K562 (cell line): Measurements from ENCODE around the gene PI4KA. TPM values are rescaled to one million over a fixed set of nuclear protein-coding genes. Genes with fewer than 3 reads are reported as not detected.

Experiments used
- ATF1 ChIP-seq, 2 experiments: fragments of 450-650 bp in 1 of 2; IDR thresholded peaks; 2 replicates each; pipeline ENCODE4 v1.6.1; 2016; ENCODE audit warnings: missing compliant biosample characterization in 1 of 2, missing genetic modification characterization in 1 of 2
- DACH1 ChIP-seq: fragments of 450-650 bp; IDR thresholded peaks from 2 replicates; pipeline ENCODE4 v1.6.1; 2018; ENCODE audit not compliant: partially characterized antibody
- FOXA1 ChIP-seq: fragments of 450-650 bp; IDR thresholded peaks from 2 replicates; pipeline ENCODE4 v1.6.1; 2016; ENCODE audit warnings: mild to moderate bottlenecking, borderline replicate concordance
- HDAC1 ChIP-seq, 2 experiments: fragments of 450-650 bp; IDR thresholded peaks; 2 replicates each; pipeline ENCODE4 v1.6.1; 2016 to 2017; ENCODE audit warnings: inconsistent platforms in 1 of 2, mild to moderate bottlenecking in 1 of 2, moderate library complexity in 1 of 2
- IFI16 ChIP-seq: fragments of 250-450 bp; sonication (Bioruptor Pico); IDR thresholded peaks from 2 replicates; pipeline ENCODE4 v2.1.2; 2022; ENCODE audit warnings: mild to moderate bottlenecking, inconsistent platforms
- LCOR ChIP-seq: sonication (generic); formaldehyde crosslinking; IDR thresholded peaks from 2 replicates; pipeline ENCODE4 v1.8.0; 2022; ENCODE audit warnings: mild to moderate bottlenecking, missing genetic modification reagents
- POLR2G ChIP-seq: fragments of 200-400 bp; formaldehyde crosslinking; IDR thresholded peaks from 2 replicates; pipeline ENCODE4 v1.6.1; 2017; ENCODE audit warnings: low read depth, mild to moderate bottlenecking, antibody characterized with exemption, low read length, moderate library complexity
- RBM22 ChIP-seq: fragments of 200-400 bp; formaldehyde crosslinking; IDR thresholded peaks from 2 replicates; pipeline ENCODE4 v1.6.1; 2018; ENCODE audit warnings: low read length, low read depth; ENCODE audit not compliant: poor library complexity, severe bottlenecking
- SAFB ChIP-seq: fragments of 200-400 bp; formaldehyde crosslinking; IDR thresholded peaks from 2 replicates; pipeline ENCODE4 v1.6.1; 2017; ENCODE audit warnings: low read depth, low read length, borderline replicate concordance
- SMAD3 ChIP-seq: fragments of 450-650 bp; formaldehyde crosslinking; conservative IDR thresholded peaks from 2 replicates; pipeline ENCODE4 v1.4.0; 2020; ENCODE audit warnings: mild to moderate bottlenecking
- SNRNP70 ChIP-seq: fragments of 200-400 bp; formaldehyde crosslinking; optimal IDR thresholded peaks from 2 replicates; pipeline ENCODE3; 2017; ENCODE audit warnings: low read depth, low read length
- SRSF9 ChIP-seq: fragments of 200-400 bp; formaldehyde crosslinking; IDR thresholded peaks from 2 replicates; pipeline ENCODE4 v1.6.1; 2017; ENCODE audit warnings: low read depth, low read length, borderline replicate concordance
- ZC3H8 ChIP-seq: fragments of 450-650 bp; IDR thresholded peaks from 2 replicates; pipeline ENCODE4 v1.6.1; 2017
- ZNF174 ChIP-seq: fragments of 250-450 bp; sonication (Bioruptor Pico); IDR thresholded peaks from 2 replicates; pipeline ENCODE4 v1.4.0; 2020; ENCODE audit warnings: mild to moderate bottlenecking
- ZNF384 ChIP-seq: IDR thresholded peaks from 2 replicates; pipeline ENCODE4 v1.6.1; 2012; ENCODE audit warnings: low read depth, low read length, improper control_type of control experiment
- ZNF431 ChIP-seq: sonication (generic); formaldehyde crosslinking; IDR thresholded peaks from 2 replicates; pipeline ENCODE4 v1.8.0; 2022; ENCODE audit warnings: mild to moderate bottlenecking, missing genetic modification reagents
- ZNF77 ChIP-seq: fragments of 250-450 bp; sonication (Bioruptor Pico); IDR thresholded peaks from 2 replicates; pipeline ENCODE4 v1.5.0; 2020
- polyA plus RNA-seq, 8 experiments: library from polyadenylated mRNA; depleted of rRNA in 4 of 8; stranded (reverse) in 5 of 8; unstranded in 3 of 8; fragments of >200 nt; fragmentation: Nextera tagmentation in 2 of 8; fragmentation: Illumina TruSeq in 1 of 8; extraction: Ambion mirVana in 2 of 8; extraction: Trizol in 1 of 8; gene quantifications; 2 replicates each; pipeline versions ENCODE4 v1.2.1 to v1.2.3, GENCODE V29; 2011 to 2014; ENCODE audit warnings: inconsistent platforms in 1 of 8, missing spikeins in 1 of 8
- total RNA-seq, 7 experiments: library from RNA; depleted of rRNA in 6 of 7; stranded (reverse); fragments of >200 nt in 6 of 7; fragmentation: Illumina TruSeq in 2 of 7; extraction: Trizol in 2 of 7; gene quantifications; 2 replicates each; pipeline versions ENCODE4 v1.2.1 to v1.2.3, GENCODE V29; 2011 to 2021; ENCODE audit warnings: low replicate concordance in 1 of 7
- TF ChIP-seq, protein P1 (sequence below): fragments of 250-450 bp; sonication (Bioruptor Pico); IDR thresholded peaks from 2 replicates; pipeline ENCODE4 v1.5.0; 2021; ENCODE audit warnings: mild to moderate bottlenecking, borderline replicate concordance
- TF ChIP-seq, protein P2 (sequence below): sonication (generic); formaldehyde crosslinking; IDR thresholded peaks from 2 replicates; pipeline ENCODE4 v1.8.0; 2022; ENCODE audit warnings: mild to moderate bottlenecking, low read depth, missing genetic modification reagents
- TF ChIP-seq, protein P3 (sequence below): sonication (generic); formaldehyde crosslinking; IDR thresholded peaks from 2 replicates; pipeline ENCODE4 v1.8.0; 2022; ENCODE audit warnings: missing genetic modification reagents, mild to moderate bottlenecking, borderline replicate concordance
- TF ChIP-seq, protein P4 (sequence below), 3 experiments: IDR thresholded peaks in 2 of 3; conservative IDR thresholded peaks in 1 of 3; 2 replicates each; pipeline ENCODE4 v1.5.1; 2011 to 2012; ENCODE audit warnings: low read length in 3 of 3, mild to moderate bottlenecking in 3 of 3, control low read depth in 2 of 3, improper control_type of control experiment in 1 of 3, inconsistent platforms in 1 of 3, low read depth in 1 of 3, mixed read lengths in 1 of 3, moderate library complexity in 1 of 3; ENCODE audit not compliant: insufficient read depth in 2 of 3
- TF ChIP-seq, protein P5 (sequence below): fragments of 450-650 bp; formaldehyde crosslinking; IDR thresholded peaks from 2 replicates; pipeline ENCODE4 v1.4.0; 2022; ENCODE audit warnings: missing genetic modification characterization

PI4KA gene
- total and polyA plus RNA-seq, 9 of the 15 experiments (the other 6 are each of a cell fraction or from before 2014, with no cell fraction given), result 7.3 to 187 (median 84.7) TPM

DNA sequence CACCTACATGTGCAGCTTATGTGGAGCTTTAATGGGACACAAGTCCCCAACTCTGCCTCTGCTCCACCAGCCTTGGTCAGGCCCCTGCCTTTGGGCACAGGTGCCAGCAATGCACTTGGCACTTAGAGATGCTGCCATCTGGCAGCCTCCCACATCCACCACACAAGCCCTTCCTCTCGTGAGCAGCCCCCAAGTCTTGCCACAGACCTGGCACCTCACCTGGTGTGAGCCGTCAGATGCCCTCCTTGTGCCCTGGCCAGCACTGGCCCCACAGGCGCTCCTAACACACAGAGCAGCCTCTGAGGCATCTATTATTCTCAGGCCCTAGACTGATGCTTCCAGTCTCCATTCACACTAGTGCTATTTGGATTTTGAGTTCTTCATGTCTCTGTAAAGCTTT, 109.2 kb downstream of the PI4KA start (continued):
- TF ChIP-seq, protein P1, sequence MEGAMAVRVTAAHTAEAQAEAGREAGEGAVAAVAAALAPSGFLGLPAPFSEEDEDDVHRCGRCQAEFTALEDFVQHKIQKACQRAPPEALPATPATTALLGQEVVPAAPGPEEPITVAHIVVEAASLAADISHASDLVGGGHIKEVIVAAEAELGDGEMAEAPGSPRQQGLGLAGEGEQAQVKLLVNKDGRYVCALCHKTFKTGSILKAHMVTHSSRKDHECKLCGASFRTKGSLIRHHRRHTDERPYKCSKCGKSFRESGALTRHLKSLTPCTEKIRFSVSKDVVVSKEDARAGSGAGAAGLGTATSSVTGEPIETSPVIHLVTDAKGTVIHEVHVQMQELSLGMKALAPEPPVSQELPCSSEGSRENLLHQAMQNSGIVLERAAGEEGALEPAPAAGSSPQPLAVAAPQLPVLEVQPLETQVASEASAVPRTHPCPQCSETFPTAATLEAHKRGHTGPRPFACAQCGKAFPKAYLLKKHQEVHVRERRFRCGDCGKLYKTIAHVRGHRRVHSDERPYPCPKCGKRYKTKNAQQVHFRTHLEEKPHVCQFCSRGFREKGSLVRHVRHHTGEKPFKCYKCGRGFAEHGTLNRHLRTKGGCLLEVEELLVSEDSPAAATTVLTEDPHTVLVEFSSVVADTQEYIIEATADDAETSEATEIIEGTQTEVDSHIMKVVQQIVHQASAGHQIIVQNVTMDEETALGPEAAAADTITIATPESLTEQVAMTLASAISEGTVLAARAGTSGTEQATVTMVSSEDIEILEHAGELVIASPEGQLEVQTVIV (CRISPR knock-in tag), result no peak
- no peak for TF ChIP-seq LCOR (CRISPR knock-in tag)
- TF ChIP-seq, protein P2, sequence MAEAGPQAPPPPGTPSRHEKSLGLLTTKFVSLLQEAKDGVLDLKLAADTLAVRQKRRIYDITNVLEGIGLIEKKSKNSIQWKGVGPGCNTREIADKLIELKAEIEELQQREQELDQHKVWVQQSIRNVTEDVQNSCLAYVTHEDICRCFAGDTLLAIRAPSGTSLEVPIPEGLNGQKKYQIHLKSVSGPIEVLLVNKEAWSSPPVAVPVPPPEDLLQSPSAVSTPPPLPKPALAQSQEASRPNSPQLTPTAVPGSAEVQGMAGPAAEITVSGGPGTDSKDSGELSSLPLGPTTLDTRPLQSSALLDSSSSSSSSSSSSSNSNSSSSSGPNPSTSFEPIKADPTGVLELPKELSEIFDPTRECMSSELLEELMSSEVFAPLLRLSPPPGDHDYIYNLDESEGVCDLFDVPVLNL (CRISPR knock-in tag), result peak; percentile 46; the same call in 1 of the 2 replicates
- TF ChIP-seq ZNF384, result no peak
- TF ChIP-seq RBM22, result no peak
- no peak for TF ChIP-seq ATF1 (CRISPR knock-in tag; IDR thresholded peaks at IDR 0.05)
- TF ChIP-seq ATF1 (tag; IDR thresholded peaks at IDR 0.05), result no peak
- TF ChIP-seq HDAC1 (IDR thresholded peaks at IDR 0.05), result no peak
- TF ChIP-seq, protein P3, sequence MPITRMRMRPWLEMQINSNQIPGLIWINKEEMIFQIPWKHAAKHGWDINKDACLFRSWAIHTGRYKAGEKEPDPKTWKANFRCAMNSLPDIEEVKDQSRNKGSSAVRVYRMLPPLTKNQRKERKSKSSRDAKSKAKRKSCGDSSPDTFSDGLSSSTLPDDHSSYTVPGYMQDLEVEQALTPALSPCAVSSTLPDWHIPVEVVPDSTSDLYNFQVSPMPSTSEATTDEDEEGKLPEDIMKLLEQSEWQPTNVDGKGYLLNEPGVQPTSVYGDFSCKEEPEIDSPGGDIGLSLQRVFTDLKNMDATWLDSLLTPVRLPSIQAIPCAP (CRISPR knock-in tag), result no peak
- TF ChIP-seq SRSF9, result no peak
- no peak for TF ChIP-seq SMAD3 (CRISPR knock-in tag)
- TF ChIP-seq ZC3H8, result no peak
- TF ChIP-seq ZNF174 (CRISPR knock-in tag), result no peak
- TF ChIP-seq IFI16 (CRISPR knock-in tag), result no peak
- peak; percentile 47 for TF ChIP-seq SNRNP70
- no peak for TF ChIP-seq ZNF431 (CRISPR knock-in tag)
- TF ChIP-seq DACH1, result no peak
- TF ChIP-seq FOXA1, result no peak
- TF ChIP-seq POLR2G, result peak; percentile 28; the same call in 1 of the 2 replicates
- TF ChIP-seq, protein P4, sequence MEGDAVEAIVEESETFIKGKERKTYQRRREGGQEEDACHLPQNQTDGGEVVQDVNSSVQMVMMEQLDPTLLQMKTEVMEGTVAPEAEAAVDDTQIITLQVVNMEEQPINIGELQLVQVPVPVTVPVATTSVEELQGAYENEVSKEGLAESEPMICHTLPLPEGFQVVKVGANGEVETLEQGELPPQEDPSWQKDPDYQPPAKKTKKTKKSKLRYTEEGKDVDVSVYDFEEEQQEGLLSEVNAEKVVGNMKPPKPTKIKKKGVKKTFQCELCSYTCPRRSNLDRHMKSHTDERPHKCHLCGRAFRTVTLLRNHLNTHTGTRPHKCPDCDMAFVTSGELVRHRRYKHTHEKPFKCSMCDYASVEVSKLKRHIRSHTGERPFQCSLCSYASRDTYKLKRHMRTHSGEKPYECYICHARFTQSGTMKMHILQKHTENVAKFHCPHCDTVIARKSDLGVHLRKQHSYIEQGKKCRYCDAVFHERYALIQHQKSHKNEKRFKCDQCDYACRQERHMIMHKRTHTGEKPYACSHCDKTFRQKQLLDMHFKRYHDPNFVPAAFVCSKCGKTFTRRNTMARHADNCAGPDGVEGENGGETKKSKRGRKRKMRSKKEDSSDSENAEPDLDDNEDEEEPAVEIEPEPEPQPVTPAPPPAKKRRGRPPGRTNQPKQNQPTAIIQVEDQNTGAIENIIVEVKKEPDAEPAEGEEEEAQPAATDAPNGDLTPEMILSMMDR (IDR thresholded peaks at IDR 0.05 in 2 of 3, conservative IDR thresholded peaks at IDR 0.05 in 1 of 3; ENCODE audit: insufficient read depth in 2 of 3, low read depth in 1 of 3, low read length in 3 of 3), result no peak
- peak; percentile 83 for TF ChIP-seq ZNF77 (CRISPR knock-in tag)
- TF ChIP-seq, protein P5, sequence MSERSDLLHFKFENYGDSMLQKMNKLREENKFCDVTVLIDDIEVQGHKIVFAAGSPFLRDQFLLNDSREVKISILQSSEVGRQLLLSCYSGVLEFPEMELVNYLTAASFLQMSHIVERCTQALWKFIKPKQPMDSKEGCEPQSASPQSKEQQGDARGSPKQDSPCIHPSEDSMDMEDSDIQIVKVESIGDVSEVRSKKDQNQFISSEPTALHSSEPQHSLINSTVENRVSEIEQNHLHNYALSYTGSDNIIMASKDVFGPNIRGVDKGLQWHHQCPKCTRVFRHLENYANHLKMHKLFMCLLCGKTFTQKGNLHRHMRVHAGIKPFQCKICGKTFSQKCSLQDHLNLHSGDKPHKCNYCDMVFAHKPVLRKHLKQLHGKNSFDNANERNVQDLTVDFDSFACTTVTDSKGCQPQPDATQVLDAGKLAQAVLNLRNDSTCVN (CRISPR knock-in tag), result peak; percentile 30; the same call in 1 of the 2 replicates
- no peak for TF ChIP-seq SAFB
